HG02970 (cell line): ENCODE data around the gene FFAR2.
"Not testable (repeated sequence)": the region's sequence is repeated elsewhere in the genome, so short reads cannot be mapped to it uniquely, and the experiment has no call there.

ENCODE experiments used
- ATAC-seq: cut with Tn5 transposase; IDR thresholded peaks from one replicate; pipeline ENCODE4 v1.9.1; 2021; ENCODE audit warnings: mild to moderate bottlenecking, moderate library complexity, moderate number of reproducible peaks; ENCODE audit not compliant: unreplicated experiment, low FRiP score

The FFAR2 gene

DNA sequence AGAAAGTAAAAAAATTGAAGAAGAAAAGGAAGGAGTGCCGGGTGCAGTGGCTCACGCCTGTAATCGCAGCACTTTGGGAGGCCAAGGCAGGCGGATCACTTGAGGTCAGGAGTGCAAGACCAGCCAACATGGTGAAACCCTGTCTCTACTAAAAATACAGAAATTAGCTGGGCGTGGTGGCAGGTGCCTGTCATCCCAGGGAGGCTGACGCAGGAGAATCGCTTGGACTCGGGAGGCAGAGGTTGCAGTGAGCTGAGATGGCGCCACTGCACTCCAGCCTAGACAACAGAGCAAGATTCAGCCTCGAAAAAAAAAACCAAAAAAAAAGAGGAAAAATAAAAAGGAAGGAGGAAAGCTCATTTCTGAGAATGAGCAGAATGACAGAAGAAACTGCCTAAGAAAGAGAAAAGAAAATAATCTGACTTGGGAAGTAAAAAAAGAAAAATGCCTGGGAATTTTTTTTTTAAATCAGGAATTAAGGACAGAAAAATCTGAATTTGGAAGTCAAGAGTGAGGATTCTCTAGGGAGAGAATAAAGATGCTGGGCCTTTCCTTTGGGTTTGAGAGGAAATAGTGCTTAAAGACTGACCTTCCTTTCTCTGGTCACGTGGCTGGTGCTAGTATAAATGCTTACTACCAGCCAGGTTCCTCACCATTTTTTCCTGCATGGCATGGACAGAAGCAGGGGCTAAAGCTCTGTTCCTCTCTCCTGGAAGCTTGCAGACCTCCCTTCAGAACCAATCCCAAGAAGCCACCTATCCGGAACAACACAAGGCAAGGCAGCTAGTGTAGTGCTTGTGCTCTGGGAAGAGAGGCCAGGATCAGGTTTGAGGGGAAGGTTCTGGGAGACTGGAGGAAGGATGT, at the start of gene FFAR2:
TSS of gene FFAR2 (plus strand) at position 652 of the 864 bp plus-strand sequence. CDS start 1,458 bp downstream, outside the sequence.
- ATAC-seq, result no peak

GRCh38 chr19:35398570-35398969, 49.5 kb upstream of the FFAR2 start:
- no peak for ATAC-seq

- ATAC-seq, result no peak
Observed at GRCh38 chr19:35399231-35399630, 48.8 kb upstream of the FFAR2 start.

DNA sequence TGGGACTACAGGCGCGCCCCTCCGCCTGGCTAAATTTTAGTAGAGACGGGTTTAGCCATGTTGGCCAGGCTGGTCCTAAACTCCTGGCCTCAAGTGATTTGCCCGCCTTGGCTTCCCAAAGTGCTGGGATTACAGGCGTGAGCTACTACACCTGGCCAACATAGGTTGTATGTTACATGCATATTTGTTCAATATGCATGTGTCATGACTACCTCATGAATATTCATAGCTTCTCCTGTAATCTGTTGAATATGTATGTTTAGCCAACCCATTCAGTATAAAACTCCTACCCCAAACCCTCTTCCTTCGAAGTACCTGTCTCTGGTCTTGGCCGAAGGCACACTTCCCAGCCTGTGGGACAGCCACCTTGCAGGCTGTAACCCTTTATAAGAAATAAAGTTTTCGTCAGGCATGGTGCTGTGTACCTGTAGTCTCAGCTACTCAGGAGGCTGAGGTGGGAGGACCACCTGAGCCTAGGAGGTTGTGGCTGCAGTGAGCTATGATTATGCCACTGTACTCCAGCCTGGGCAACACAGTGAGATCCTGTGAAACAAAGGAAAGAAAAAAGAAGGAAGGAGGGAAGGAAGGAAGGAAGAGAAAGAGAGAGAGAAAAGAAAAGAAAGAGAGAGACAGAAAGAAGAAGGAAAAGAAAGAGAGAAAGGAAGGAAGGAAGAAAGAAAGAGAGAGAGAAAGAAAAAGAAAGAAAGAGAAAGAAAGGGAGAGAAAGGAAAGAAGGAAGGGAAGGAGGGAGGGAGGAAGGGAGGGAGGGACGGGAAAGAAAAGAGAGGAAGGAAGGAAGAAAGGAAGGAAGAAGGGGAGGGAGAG, 47.9 kb upstream of the FFAR2 start:
- ATAC-seq, result no peak

DNA sequence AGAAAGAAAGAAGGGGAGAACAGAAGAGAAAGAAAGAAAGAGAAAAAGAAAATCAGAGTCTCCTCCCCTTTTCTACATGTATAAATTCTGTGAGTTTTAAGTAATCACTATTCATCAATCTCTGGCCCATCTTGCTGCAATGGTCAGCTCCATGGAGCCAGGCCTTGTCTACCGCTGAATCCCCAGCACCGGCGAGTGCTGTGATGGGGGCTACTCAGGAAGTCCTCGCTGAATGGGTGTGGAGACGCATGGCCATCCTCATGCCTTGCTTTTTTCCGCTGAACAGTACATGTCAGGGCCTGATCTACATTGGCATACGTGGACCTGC, 47.3 kb upstream of the FFAR2 start:
- ATAC-seq, result no peak

DNA sequence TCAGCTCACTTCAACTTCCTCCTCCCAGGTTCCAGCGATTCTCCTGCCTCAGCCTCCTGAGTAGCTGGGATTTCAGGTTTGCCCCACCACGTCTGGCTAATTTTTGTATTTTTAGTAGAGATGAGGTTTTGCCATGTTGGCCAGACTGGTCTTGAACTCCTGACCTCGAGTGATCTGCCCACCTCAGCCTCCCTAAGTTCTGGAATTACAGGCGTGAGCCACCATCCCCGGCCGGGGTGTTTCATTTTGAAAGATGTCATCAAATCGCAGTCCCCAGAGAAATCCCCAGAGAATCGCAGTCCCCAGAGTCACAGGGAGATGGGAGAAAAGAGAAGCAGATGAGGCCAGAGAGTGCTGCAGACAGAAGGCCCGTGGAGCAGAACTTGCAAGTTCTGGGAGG, 46.6 kb upstream of the FFAR2 start:
- ATAC-seq, result not testable (repeated sequence)

DNA sequence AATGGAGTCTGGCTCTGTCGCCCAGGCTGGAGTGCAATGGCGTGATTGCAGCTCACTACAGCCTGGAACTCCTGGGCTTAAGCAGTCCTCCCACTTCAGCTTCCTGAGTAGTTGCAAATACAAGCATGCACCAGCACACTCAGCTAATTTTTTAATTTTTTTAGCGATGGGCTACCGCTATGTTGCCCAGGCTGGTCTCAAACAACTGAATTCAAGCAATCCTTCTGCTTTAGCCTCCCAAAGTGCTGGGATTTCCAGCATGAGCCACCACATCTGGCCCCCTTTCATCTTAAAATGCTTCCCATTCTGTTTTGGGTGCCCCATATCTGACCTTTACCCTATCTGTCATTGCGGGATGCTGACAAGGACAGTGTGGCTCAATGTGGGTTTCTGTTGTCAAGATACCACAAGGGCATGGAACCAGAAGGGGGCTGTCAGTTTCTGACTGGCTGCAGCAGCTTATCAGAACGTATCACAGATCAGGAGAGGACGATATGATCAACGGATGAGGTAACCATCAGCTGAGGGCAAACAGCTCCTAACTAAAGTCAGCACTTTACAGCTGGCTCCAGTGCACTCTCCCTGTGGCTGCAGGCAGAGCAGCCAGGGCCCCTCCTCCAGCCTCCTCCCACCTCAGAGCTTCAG, 44.8 kb upstream of the FFAR2 start:
- no peak for ATAC-seq

DNA sequence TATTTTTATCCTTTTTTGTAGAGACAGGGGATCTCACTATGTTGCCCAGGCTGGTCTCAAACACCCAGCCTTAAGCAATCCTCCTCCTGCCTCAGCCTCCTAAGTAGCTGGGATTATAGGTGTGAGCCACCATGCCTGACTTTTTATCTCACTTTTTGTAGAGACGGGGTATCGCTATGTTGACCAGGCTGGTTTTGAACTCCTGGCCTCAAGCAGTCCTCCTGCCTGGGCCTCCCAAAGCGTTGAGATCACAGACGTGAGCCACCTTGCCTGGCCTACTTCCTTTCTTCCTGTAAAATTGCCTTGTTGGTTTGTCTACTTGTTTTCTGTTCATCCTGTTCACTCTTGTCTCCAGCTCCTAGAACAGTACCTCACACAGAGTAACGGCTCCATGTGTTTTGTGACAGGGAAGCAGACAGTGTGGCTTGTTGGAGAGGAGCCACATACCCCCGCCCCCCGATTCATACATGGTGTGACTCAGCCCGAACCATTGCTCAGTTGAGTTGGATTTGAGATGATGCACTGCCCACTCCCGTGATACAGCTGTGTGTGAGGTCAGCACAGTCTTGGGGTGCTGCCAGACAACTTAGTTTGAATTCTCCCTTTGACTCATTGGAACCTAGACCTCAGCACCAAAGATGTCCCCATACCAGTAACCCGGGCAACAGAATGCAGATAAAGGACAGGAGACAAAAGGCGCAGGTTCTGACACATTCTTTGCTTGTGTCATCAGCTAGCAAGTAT, 43.0 kb upstream of the FFAR2 start:
- ATAC-seq, result no peak

DNA sequence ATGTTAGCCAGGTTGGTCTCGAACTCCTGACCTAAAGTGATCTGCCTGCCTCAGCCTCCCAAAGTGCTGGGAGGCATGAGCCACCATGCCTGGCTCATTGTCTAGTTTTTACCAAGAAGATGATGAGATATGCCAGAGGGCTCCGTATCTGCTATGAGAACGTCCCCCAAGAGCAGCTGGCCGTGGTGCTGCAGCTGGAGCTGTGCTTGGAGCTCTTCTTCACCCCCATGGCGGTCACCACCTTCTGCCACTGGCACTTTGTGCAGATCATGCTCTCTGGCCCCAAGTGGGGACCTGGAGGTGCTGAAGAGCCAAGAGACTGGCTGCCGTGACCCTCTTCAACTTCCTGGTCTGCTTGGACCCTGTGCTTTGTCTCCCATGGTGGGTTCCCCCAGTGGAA, 40.4 kb upstream of the FFAR2 start:
- ATAC-seq, result no peak

DNA sequence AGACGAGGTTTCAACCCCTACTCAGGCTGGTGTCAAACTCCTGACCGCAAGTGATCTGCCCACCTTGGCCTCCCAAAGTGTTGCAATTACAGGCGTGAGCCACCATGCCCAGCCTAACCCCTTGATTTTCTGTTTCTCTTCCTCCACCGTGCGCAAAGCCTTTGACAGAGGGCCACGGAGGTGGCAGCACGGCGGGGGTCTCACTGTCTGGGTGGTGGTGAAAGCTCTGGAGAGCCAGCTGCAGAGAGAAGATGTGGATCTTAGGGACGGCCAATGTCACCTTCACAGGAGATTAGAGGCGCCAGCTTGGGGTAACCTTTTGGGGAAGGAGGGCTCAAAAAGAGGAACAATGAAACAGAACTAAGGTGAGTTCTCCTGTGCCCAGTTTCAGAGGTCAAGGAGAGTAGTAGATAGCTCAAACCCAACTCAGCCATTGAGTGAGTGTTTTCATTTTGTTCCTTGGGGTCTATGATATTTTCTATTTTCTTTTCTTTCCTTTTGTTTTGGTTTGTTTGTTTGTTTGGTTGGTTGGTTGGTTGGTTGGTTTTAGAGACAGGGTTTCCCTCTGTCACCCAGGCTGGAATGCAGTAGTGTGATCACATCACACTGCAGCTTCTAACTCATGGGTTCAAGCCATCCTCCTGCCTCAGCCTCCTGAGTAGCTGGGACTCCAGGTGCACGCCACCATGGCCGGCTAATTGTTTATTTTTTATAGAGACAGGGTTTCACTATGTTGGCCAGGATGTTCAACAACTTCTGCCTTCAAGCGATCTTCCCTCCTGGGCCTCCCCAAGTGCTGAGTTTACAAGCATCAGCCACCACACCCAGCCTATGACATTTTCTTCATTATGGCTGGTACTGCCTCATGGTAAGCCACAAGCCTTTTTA, 39.5 kb upstream of the FFAR2 start:
- no peak for ATAC-seq

DNA sequence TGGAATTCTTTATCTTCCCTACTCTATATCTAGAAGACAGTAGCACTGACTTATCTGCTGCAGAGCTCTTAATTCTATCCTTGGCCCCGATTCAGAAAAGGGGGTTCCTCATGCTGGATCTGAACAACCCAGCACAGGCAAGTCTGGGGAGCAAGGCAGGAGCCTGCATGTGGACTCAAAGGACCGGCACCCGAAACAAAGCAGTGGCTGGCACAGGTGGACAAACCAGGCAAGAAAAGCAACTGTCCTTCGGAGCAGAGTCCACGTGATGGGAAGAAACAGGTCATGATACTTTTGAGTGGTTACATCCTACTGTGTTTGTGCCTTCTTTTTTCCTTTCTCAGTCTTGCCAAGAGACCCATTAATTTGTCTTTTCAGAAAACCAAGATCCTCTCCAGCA, 38.9 kb upstream of the FFAR2 start:
- no peak for ATAC-seq

DNA sequence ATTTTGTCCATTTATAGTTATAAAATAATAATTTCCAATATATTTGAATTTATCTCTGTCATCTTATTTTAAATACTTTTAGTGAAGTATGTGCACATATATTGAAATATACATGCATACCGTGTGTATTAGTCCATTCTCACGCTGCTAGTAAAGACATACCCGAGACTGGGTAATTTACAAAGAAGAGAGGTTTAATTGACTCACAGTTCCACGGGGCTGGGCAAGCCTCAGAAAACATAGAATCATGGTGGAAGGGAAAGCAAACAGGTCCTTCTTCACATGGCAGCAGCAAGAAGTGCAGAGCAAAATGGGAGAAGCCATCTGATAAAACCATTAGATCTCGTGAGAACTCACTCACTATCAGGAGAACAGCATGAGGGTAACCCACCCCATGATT, 37.6 kb upstream of the FFAR2 start:
- ATAC-seq, result no peak

DNA sequence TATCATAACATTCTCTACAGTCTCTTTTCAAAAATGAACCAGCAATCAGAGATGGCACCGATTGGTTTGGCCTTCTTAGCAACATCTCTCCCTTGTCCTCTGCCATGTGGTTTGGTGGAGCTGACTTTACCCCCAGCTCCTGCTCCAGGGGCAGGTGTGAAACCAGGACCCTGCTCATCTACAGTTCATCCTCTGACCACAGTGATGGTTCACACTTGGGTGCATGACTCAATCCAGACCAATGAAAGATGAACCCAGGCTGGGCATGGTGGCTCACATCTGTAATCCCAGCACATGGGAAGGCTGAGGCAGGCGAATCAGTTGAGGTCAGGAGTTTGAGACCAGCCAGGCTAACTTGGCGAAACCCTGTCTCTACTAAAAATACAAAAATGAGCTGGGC, 33.6 kb upstream of the FFAR2 start:
- no peak for ATAC-seq

DNA sequence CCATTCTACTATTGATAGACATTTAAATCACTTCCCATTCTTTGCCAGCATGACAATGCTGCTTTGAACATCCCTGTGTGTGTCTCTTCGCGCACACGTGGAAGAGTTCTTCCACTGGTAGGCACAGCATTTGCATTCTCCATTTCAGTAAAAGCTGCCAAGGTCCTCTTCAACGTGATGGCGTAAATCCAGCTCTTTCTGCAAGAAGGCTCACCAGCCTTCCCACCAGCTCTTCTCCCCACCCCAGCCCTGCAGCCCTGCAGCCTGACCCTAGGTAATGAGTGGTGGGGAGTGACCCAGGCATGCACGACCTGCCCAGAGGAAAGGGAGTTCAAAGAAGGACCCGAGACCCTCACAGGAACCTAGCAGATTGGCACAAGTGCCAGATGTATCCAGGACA, 31.7 kb upstream of the FFAR2 start:
- no peak for ATAC-seq

DNA sequence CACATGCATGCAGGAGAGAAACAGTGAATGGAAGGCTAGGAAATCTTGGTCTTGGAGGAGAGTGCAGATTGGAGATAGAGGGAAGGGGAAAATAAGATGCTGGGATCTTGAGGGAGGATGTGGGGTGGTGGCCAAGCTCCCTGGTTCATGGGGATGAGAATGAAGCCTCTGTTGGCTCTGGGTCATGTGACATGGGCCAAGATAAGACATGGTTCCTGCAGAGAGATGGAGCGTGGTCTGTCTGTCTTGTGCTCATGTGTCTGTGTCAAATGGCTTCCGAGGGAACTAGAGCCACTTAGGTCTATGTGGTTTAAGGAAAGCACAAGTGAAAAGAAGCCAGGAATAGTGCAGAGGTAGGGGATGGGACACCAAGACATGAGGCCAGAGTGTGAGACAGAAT, 30.8 kb upstream of the FFAR2 start:
- ATAC-seq, result no peak

DNA sequence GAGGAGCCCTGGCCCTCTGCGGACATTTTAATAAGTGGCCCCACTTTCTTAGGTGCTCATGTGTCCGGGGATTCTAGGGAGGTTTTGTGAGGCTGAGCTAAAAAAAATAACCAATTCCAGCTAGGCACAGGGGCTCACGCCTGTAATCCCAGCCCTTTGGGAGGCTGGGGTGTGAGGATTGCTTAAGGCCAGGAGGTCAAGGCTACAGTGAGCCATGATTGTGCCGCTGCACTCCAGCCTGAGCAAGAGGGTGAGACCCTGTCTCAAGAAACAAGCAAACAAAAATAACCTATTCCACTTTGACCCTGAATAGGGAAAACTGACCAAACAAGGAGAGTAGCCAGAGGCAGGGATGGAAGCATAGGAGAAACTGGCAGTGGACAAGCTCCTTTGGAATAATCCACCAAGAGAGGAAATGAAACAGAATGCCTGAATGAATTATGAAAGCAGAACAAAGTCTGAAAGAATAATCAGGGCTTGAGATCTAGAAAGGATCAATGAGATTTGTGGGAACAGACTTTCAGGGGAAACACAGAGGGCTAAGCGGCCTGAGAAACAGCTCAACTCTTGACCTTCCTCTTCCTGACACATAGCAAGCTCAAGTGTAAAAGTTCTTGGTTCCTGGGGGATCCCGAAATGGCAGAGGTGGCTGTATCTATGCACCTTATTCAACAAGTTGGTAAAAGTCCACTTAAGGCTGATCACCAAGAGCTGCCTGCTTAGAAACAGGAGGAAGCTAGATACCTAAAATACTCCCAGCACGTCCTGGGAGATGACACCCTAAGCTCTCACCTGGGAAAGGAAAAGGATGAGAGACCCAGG, 30.1 kb upstream of the FFAR2 start:
- ATAC-seq, result no peak

GRCh38 chr19:35419046-35419445, 29.0 kb upstream of the FFAR2 start:
- no peak for ATAC-seq

DNA sequence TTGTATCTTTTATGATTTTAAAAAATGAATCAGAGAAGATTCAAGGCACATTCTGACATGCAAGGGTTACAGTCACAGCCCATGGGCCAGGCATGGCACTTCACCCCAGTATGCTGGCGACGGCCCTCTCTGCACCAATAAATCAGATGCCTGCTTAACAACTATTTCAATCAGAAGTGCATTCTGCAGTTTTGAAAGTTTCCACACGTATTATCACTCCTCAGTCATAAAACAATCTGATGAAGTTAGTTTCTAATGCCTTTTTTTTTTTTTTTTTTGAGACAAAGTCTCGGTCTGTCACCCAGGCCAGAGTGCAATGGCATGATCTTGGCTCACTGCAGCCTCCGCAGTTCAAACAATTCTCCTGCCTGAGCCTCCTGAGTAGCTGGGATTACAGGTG, 28.3 kb upstream of the FFAR2 start:
- ATAC-seq, result no peak

- no peak for ATAC-seq
Observed at GRCh38 chr19:35421362-35421761, 26.7 kb upstream of the FFAR2 start.
